GM23338 (cell line): ENCODE measurements around the gene DHRS3. TPM values are rescaled to one million over a fixed set of nuclear protein-coding genes. Genes with fewer than 3 reads are reported as not detected.

ENCODE experiments used
- ATAC-seq: fragments of 200-7000 bp; cut with Tn5 transposase; 3 replicates; pipeline ENCODE4 v1.9.1; 2020
- DNase-seq: peaks from one replicate; pipeline ENCODE4 v3.0.0-alpha.2; 2015; ENCODE audit warnings: low spot score
- H2AFZ ChIP-seq: fragments of 200-600 bp; sonication (generic); 2 replicates; pipeline ENCODE4 v1.8.0; 2016; ENCODE audit warnings: antibody characterized with exemption, mild to moderate bottlenecking, moderate library complexity
- H3F3A ChIP-seq: fragments of 200-600 bp; sonication (generic); replicated peaks from 2 replicates; pipeline ENCODE4 v1.8.0; 2017; ENCODE audit warnings: antibody characterized with exemption, mixed run types, low read depth
- H3K27ac ChIP-seq: fragments of 200-600 bp; sonication (generic); 2 replicates; pipeline ENCODE4 v1.6.1; 2016; ENCODE audit warnings: low read depth
- H3K27me3 ChIP-seq: fragments of 200-600 bp; sonication (generic); 2 replicates; pipeline ENCODE4 v1.8.0; 2016; ENCODE audit warnings: mild to moderate bottlenecking, mixed run types, moderate library complexity; ENCODE audit not compliant: insufficient read depth
- H3K36me3 ChIP-seq: fragments of 200-600 bp; sonication (generic); 2 replicates; pipeline ENCODE4 v1.8.0; 2016; ENCODE audit warnings: mild to moderate bottlenecking; ENCODE audit not compliant: insufficient read depth
- H3K4me1 ChIP-seq: fragments of 200-600 bp; sonication (generic); 2 replicates; pipeline ENCODE4 v1.8.0; 2016; ENCODE audit warnings: mild to moderate bottlenecking, moderate library complexity; ENCODE audit not compliant: insufficient read depth
- H3K4me2 ChIP-seq: fragments of 200-600 bp; sonication (generic); 2 replicates; pipeline ENCODE4 v1.7.1; 2017; ENCODE audit warnings: mixed run types
- H3K4me3 ChIP-seq: fragments of 200-600 bp; sonication (generic); 2 replicates; pipeline ENCODE4 v1.6.1; 2016; ENCODE audit warnings: mixed run types
- H3K79me2 ChIP-seq: fragments of 200-600 bp; sonication (generic); replicated peaks from 2 replicates; pipeline ENCODE4 v1.8.0; 2017; ENCODE audit warnings: mild to moderate bottlenecking; ENCODE audit not compliant: insufficient read depth
- H3K9me2 ChIP-seq: fragments of 200-600 bp; sonication (generic); 2 replicates; pipeline ENCODE4 v1.8.0; 2017; ENCODE audit not compliant: insufficient read depth
- H4K20me1 ChIP-seq: fragments of 200-600 bp; sonication (generic); replicated peaks from 2 replicates; pipeline ENCODE4 v1.8.0; 2017; ENCODE audit warnings: mild to moderate bottlenecking; ENCODE audit not compliant: insufficient read depth
- H3K27ac Mint-ChIP-seq: 2 replicates; pipeline ENCODE4 v1.8.0; 2020; ENCODE audit warnings: inconsistent platforms, mild to moderate bottlenecking, moderate library complexity, mixed read lengths
- H3K27me3 Mint-ChIP-seq: 3 replicates; pipeline ENCODE4 v1.8.0; 2022; ENCODE audit warnings: low read depth, mild to moderate bottlenecking, moderate library complexity, mixed read lengths, inconsistent platforms; ENCODE audit not compliant: insufficient read depth, poor library complexity
- H3K36me3 Mint-ChIP-seq: 3 replicates; pipeline ENCODE4 v1.8.0; 2021; ENCODE audit warnings: low read depth, mild to moderate bottlenecking, inconsistent platforms, moderate library complexity, mixed read lengths
- H3K4me1 Mint-ChIP-seq: 3 replicates; pipeline ENCODE4 v1.8.0; 2020; ENCODE audit warnings: mild to moderate bottlenecking, inconsistent platforms, mixed read lengths
- H3K4me3 Mint-ChIP-seq: 3 replicates; pipeline ENCODE4 v1.8.0; 2021; ENCODE audit warnings: moderate library complexity, mild to moderate bottlenecking, inconsistent platforms, mixed read lengths
- H3K9me3 Mint-ChIP-seq: 3 replicates; pipeline ENCODE4 v1.8.0; 2020; ENCODE audit warnings: moderate library complexity, mild to moderate bottlenecking, inconsistent platforms, mixed read lengths
- CREB1 ChIP-seq: fragments of 250-450 bp; sonication (Bioruptor Pico); IDR thresholded peaks from 2 replicates; pipeline ENCODE4 v1.5.0; 2020; ENCODE audit warnings: low read depth, mild to moderate bottlenecking, moderate library complexity
- ETS1 ChIP-seq: IDR thresholded peaks from 2 replicates; pipeline ENCODE4 v1.6.1; 2016; ENCODE audit warnings: antibody characterized with exemption
- EZH2 ChIP-seq: fragments of 200-600 bp; sonication (generic); IDR thresholded peaks from one replicate; pipeline ENCODE4 v1.8.0; 2017; ENCODE audit warnings: antibody characterized with exemption, mild to moderate bottlenecking, low read depth; ENCODE audit not compliant: unreplicated experiment
- EZH2phosphoT487 ChIP-seq: fragments of 200-600 bp; sonication (generic); IDR thresholded peaks from one replicate; pipeline ENCODE4 v1.8.1; 2018; ENCODE audit warnings: antibody characterized with exemption; ENCODE audit not compliant: unreplicated experiment
- JUNB ChIP-seq: IDR thresholded peaks from one replicate; pipeline ENCODE4 v1.6.1; 2016; ENCODE audit warnings: antibody characterized with exemption; ENCODE audit not compliant: unreplicated experiment
- NANOG ChIP-seq: IDR thresholded peaks from 2 replicates; pipeline ENCODE4 v1.6.1; 2016; ENCODE audit warnings: antibody characterized with exemption, borderline replicate concordance
- POLR2AphosphoS5 ChIP-seq: IDR thresholded peaks from 2 replicates; pipeline ENCODE4 v1.6.1; 2016; ENCODE audit warnings: antibody characterized with exemption, low read depth
- STAT1 ChIP-seq: IDR thresholded peaks from one replicate; pipeline ENCODE4 v1.6.1; 2016; ENCODE audit warnings: antibody characterized with exemption; ENCODE audit not compliant: unreplicated experiment
- ZNF114 ChIP-seq: fragments of 250-450 bp; sonication (Bioruptor Pico); IDR thresholded peaks from 2 replicates; pipeline ENCODE4 v1.5.0; 2020; ENCODE audit warnings: mild to moderate bottlenecking, moderate library complexity
- ZNF331 ChIP-seq: fragments of 250-450 bp; sonication (Bioruptor Pico); IDR thresholded peaks from 2 replicates; pipeline ENCODE4 v1.5.0; 2020; ENCODE audit warnings: low read depth, mild to moderate bottlenecking, moderate library complexity
- polyA plus RNA-seq: library from polyadenylated mRNA; unstranded; fragments of >200 nt; fragmentation: Nextera tagmentation; extraction: Ambion mirVana; gene quantifications from 2 replicates; pipeline ENCODE4 v1.2.1, GENCODE V29; 2016
- total RNA-seq: library from RNA; depleted of rRNA; stranded (reverse); fragments of >200 nt; shearing (Covaris generic); gene quantifications from 2 replicates; pipeline ENCODE4 v1.2.3, GENCODE V29; 2014
- TF ChIP-seq, protein P1 (sequence below), 2 experiments: fragments of 200-600 bp in 1 of 2; sonication (generic) in 1 of 2; conservative IDR thresholded peaks; 2 replicates each; pipeline versions ENCODE4 v1.5.1 to v1.6.1; 2016 to 2017; ENCODE audit warnings: antibody characterized with exemption in 2 of 2, low read depth in 2 of 2, mild to moderate bottlenecking in 2 of 2, moderate library complexity in 1 of 2
- TF ChIP-seq, protein P2 (sequence below): IDR thresholded peaks from one replicate; pipeline ENCODE4 v1.6.1; 2018; ENCODE audit warnings: antibody characterized with exemption; ENCODE audit not compliant: unreplicated experiment
- TF ChIP-seq, protein P3 (sequence below): fragments of 250-450 bp; sonication (Bioruptor Pico); IDR thresholded peaks from 2 replicates; pipeline ENCODE4 v1.5.0; 2020; ENCODE audit warnings: mild to moderate bottlenecking, moderate library complexity

DHRS3 gene
- total and polyA plus RNA-seq, 2 experiments from 2014 or later: 21.0 to 26.0 TPM

DNA sequence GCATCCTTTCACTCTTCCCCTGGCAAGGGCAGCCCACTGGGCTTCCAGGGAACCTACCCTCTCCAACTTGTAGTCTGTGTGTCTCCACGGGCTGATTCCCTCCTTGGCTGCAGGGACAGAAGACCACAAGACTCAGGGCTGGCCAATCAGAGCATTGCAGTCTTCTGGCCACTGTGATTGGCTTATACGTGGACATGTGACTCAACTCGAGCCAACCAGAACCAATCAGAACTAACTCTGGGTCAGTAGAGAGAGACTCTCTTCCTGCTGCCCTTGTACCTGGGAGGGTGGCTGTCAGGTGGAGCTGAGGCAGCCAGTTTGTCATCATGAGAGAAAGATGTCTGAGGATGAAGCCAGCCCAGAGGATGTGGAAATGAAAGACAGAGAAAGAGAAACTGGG is 64.0 kb downstream of the DHRS3 start:
- H3K9me3 Mint-ChIP-seq: peaks cover 13% of the 10 kb centered on the region
- peaks cover 18% of the 10 kb centered on the region for H3K4me1 Mint-ChIP-seq
- H4K20me1 ChIP-seq: no peaks in the 10 kb centered on the region
- ATAC-seq (no peak), DNase-seq (no peak)
- no peaks in the 10 kb centered on the region for H3F3A ChIP-seq
- H3K36me3 Mint-ChIP-seq: peaks cover 13% of the 10 kb centered on the region
- H3K27me3 Mint-ChIP-seq: peaks cover 5% of the 10 kb centered on the region
- no peak overlapping the region; the same call in 1 of the 2 replicates for H2AFZ ChIP-seq
- no peak overlapping the region for H3K4me3 Mint-ChIP-seq
- no peak overlapping the region for H3K27ac Mint-ChIP-seq
- no peaks in the 10 kb centered on the region for H3K27me3 ChIP-seq
- no peak overlapping the region for H3K4me3 ChIP-seq
- peaks cover 4% of the 10 kb centered on the region; the same call in 1 of the 2 replicates for H3K4me1 ChIP-seq
- no peaks in the 10 kb centered on the region for H3K79me2 ChIP-seq
- H3K4me2 ChIP-seq: no peak overlapping the region
- no peaks in the 10 kb centered on the region for H3K36me3 ChIP-seq
- H3K9me2 ChIP-seq: no peaks in the 10 kb centered on the region
- TF ChIP-seq, protein P1, sequence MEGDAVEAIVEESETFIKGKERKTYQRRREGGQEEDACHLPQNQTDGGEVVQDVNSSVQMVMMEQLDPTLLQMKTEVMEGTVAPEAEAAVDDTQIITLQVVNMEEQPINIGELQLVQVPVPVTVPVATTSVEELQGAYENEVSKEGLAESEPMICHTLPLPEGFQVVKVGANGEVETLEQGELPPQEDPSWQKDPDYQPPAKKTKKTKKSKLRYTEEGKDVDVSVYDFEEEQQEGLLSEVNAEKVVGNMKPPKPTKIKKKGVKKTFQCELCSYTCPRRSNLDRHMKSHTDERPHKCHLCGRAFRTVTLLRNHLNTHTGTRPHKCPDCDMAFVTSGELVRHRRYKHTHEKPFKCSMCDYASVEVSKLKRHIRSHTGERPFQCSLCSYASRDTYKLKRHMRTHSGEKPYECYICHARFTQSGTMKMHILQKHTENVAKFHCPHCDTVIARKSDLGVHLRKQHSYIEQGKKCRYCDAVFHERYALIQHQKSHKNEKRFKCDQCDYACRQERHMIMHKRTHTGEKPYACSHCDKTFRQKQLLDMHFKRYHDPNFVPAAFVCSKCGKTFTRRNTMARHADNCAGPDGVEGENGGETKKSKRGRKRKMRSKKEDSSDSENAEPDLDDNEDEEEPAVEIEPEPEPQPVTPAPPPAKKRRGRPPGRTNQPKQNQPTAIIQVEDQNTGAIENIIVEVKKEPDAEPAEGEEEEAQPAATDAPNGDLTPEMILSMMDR (conservative IDR thresholded peaks at IDR 0.05; ENCODE audit: low read depth in 2 of 2): no peak
- TF ChIP-seq CREB1 (CRISPR knock-in tag): no peak
- no peak for TF ChIP-seq EZH2
- no peak for TF ChIP-seq ZNF331 (CRISPR knock-in tag)
- no peak for TF ChIP-seq STAT1
- TF ChIP-seq POLR2AphosphoS5: no peak
- TF ChIP-seq ETS1: no peak
- no peak for TF ChIP-seq NANOG
- TF ChIP-seq, protein P2, sequence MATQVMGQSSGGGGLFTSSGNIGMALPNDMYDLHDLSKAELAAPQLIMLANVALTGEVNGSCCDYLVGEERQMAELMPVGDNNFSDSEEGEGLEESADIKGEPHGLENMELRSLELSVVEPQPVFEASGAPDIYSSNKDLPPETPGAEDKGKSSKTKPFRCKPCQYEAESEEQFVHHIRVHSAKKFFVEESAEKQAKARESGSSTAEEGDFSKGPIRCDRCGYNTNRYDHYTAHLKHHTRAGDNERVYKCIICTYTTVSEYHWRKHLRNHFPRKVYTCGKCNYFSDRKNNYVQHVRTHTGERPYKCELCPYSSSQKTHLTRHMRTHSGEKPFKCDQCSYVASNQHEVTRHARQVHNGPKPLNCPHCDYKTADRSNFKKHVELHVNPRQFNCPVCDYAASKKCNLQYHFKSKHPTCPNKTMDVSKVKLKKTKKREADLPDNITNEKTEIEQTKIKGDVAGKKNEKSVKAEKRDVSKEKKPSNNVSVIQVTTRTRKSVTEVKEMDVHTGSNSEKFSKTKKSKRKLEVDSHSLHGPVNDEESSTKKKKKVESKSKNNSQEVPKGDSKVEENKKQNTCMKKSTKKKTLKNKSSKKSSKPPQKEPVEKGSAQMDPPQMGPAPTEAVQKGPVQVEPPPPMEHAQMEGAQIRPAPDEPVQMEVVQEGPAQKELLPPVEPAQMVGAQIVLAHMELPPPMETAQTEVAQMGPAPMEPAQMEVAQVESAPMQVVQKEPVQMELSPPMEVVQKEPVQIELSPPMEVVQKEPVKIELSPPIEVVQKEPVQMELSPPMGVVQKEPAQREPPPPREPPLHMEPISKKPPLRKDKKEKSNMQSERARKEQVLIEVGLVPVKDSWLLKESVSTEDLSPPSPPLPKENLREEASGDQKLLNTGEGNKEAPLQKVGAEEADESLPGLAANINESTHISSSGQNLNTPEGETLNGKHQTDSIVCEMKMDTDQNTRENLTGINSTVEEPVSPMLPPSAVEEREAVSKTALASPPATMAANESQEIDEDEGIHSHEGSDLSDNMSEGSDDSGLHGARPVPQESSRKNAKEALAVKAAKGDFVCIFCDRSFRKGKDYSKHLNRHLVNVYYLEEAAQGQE: no peak
- TF ChIP-seq ZNF114 (CRISPR knock-in tag): no peak
- TF ChIP-seq, protein P3, sequence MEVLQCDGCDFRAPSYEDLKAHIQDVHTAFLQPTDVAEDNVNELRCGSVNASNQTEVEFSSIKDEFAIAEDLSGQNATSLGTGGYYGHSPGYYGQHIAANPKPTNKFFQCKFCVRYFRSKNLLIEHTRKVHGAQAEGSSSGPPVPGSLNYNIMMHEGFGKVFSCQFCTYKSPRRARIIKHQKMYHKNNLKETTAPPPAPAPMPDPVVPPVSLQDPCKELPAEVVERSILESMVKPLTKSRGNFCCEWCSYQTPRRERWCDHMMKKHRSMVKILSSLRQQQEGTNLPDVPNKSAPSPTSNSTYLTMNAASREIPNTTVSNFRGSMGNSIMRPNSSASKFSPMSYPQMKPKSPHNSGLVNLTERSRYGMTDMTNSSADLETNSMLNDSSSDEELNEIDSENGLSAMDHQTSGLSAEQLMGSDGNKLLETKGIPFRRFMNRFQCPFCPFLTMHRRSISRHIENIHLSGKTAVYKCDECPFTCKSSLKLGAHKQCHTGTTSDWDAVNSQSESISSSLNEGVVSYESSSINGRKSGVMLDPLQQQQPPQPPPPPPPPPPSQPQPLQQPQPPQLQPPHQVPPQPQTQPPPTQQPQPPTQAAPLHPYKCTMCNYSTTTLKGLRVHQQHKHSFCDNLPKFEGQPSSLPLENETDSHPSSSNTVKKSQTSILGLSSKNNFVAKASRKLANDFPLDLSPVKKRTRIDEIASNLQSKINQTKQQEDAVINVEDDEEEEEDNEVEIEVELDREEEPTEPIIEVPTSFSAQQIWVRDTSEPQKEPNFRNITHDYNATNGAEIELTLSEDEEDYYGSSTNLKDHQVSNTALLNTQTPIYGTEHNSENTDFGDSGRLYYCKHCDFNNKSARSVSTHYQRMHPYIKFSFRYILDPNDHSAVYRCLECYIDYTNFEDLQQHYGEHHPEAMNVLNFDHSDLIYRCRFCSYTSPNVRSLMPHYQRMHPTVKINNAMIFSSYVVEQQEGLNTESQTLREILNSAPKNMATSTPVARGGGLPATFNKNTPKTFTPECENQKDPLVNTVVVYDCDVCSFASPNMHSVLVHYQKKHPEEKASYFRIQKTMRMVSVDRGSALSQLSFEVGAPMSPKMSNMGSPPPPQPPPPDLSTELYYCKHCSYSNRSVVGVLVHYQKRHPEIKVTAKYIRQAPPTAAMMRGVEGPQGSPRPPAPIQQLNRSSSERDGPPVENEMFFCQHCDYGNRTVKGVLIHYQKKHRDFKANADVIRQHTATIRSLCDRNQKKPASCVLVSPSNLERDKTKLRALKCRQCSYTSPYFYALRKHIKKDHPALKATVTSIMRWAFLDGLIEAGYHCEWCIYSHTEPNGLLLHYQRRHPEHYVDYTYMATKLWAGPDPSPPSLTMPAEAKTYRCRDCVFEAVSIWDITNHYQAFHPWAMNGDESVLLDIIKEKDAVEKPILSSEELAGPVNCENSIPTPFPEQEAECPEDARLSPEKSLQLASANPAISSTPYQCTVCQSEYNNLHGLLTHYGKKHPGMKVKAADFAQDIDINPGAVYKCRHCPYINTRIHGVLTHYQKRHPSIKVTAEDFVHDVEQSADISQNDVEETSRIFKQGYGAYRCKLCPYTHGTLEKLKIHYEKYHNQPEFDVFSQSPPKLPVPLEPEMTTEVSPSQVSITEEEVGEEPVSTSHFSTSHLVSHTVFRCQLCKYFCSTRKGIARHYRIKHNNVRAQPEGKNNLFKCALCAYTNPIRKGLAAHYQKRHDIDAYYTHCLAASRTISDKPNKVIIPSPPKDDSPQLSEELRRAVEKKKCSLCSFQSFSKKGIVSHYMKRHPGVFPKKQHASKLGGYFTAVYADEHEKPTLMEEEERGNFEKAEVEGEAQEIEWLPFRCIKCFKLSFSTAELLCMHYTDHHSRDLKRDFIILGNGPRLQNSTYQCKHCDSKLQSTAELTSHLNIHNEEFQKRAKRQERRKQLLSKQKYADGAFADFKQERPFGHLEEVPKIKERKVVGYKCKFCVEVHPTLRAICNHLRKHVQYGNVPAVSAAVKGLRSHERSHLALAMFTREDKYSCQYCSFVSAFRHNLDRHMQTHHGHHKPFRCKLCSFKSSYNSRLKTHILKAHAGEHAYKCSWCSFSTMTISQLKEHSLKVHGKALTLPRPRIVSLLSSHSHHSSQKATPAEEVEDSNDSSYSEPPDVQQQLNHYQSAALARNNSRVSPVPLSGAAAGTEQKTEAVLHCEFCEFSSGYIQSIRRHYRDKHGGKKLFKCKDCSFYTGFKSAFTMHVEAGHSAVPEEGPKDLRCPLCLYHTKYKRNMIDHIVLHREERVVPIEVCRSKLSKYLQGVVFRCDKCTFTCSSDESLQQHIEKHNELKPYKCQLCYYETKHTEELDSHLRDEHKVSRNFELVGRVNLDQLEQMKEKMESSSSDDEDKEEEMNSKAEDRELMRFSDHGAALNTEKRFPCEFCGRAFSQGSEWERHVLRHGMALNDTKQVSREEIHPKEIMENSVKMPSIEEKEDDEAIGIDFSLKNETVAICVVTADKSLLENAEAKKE (CRISPR knock-in tag): no peak
- no peak for TF ChIP-seq JUNB
- TF ChIP-seq EZH2phosphoT487: no peak
- no peak overlapping the region for H3K27ac ChIP-seq
